Urinary bladder (tissue), 4 donors: Measurements from ENCODE around the gene OLIG3. TPM values are rescaled to one million over a fixed set of nuclear protein-coding genes. Genes with fewer than 3 reads are reported as not detected.

Experiments
- DNase-seq: peaks from one replicate; pipeline ENCODE4 v3.0.0-alpha.2; 2015; ENCODE audit errors: extremely low spot score
- H3K27ac ChIP-seq: one replicate; pipeline ENCODE4 v1.5.1; 2013; ENCODE audit warnings: low read depth, mild to moderate bottlenecking, moderate library complexity
- H3K36me3 ChIP-seq: one replicate; pipeline ENCODE4 v1.6.1; 2013; ENCODE audit warnings: mild to moderate bottlenecking, moderate library complexity; ENCODE audit not compliant: insufficient read depth
- H3K4me1 ChIP-seq: one replicate; pipeline ENCODE4 v1.6.1; 2013; ENCODE audit warnings: mild to moderate bottlenecking, moderate library complexity; ENCODE audit not compliant: insufficient read depth
- H3K4me3 ChIP-seq: one replicate; pipeline ENCODE4 v1.5.1; 2013; ENCODE audit warnings: low read depth, low read length
- WGBS: extraction: QIAGEN DNeasy Blood & Tissue Kit; methylation state at CpG from one replicate; pipeline ENCODE4 v1.1.7; 2013; 5-methylcytosine and 5-hydroxymethylcytosine counted together
- polyA plus RNA-seq: library from polyadenylated mRNA; stranded (reverse); fragments of 200-250 nt; gene quantifications from one replicate; pipeline ENCODE4 v1.2.3, GENCODE V29; 2013
- total RNA-seq: library from RNA; depleted of rRNA; stranded (reverse); fragments of >200 nt; gene quantifications from one replicate; pipeline ENCODE4 v1.2.3, GENCODE V29; 2014
- donor health status: healthy with polysubstance abuse.
- donor health status: healthy.

Gene OLIG3
- total and polyA plus RNA-seq, 2 donors, result not detected

GRCh38 chr6:137512757-137513605, 18.8 kb upstream of the OLIG3 start:
- H3K4me1 ChIP-seq, result no peaks in the 10 kb centered on the region
- no peaks in the 10 kb centered on the region for H3K36me3 ChIP-seq
- no peak for DNase-seq
- 12% methylated on average over 14 of the region's 14 CpGs for WGBS
- no peak overlapping the region for H3K27ac ChIP-seq
- no peak overlapping the region for H3K4me3 ChIP-seq

GRCh38 chr6:137510923-137511322, 16.7 kb upstream of the OLIG3 start:
- Histone ChIP-seq H3K36me3 (no peaks in the 10 kb centered on the region), H3K27ac (no peak overlapping the region), H3K4me1 (no peaks in the 10 kb centered on the region), H3K4me3 (no peak overlapping the region)
- WGBS, result 94% methylated on average over 2 of the region's 2 CpGs
- DNase-seq, result no peak

- no peaks in the 10 kb centered on the region for H3K36me3 ChIP-seq
- DNase-seq, result no peak
- H3K4me3 ChIP-seq, result no peak overlapping the region
- WGBS, result 13% methylated on average over 11 of the region's 11 CpGs
- H3K27ac ChIP-seq, result no peak overlapping the region
- H3K4me1 ChIP-seq, result no peaks in the 10 kb centered on the region
Observed at GRCh38 chr6:137498481-137499190, 4.4 kb upstream of the OLIG3 start.

- 2% methylated on average over 60 of the region's 60 CpGs for WGBS
Observed at GRCh38 chr6:137497721-137498463, 3.7 kb upstream of the OLIG3 start.

GRCh38 chr6:137496909-137497720, 2.9 kb upstream of the OLIG3 start:
- H3K4me1 ChIP-seq, result no peaks in the 10 kb centered on the region
- H3K4me3 ChIP-seq, result no peak overlapping the region
- no peak for DNase-seq
- H3K27ac ChIP-seq, result no peak overlapping the region
- 5% methylated on average over 47 of the region's 47 CpGs for WGBS
- H3K36me3 ChIP-seq, result no peaks in the 10 kb centered on the region

More at GRCh38 chr6:137497721-137498463, 3.7 kb upstream of the OLIG3 start:
- no peaks in the 10 kb centered on the region for H3K4me1 ChIP-seq
- DNase-seq, result no peak
- no peaks in the 10 kb centered on the region for H3K36me3 ChIP-seq
- H3K27ac ChIP-seq, result no peak overlapping the region
- no peak overlapping the region for H3K4me3 ChIP-seq

- no peak for DNase-seq
Observed at GRCh38 chr6:137496368-137496767, 2.2 kb upstream of the OLIG3 start.

GRCh38 chr6:137495703-137496336, 1.6 kb upstream of the OLIG3 start:
- no peak overlapping the region for H3K4me3 ChIP-seq
- H3K27ac ChIP-seq, result no peak overlapping the region
- H3K36me3 ChIP-seq, result no peaks in the 10 kb centered on the region
- H3K4me1 ChIP-seq, result no peaks in the 10 kb centered on the region
- DNase-seq, result no peak
- 5% methylated on average over 29 of the region's 29 CpGs for WGBS

More at GRCh38 chr6:137496368-137496767, 2.2 kb upstream of the OLIG3 start:
- 6% methylated on average over 17 of the region's 17 CpGs for WGBS
- Histone ChIP-seq H3K4me1 (no peaks in the 10 kb centered on the region), H3K36me3 (no peaks in the 10 kb centered on the region), H3K27ac (no peak overlapping the region), H3K4me3 (no peak overlapping the region)

- no peak for DNase-seq
- H3K4me3 ChIP-seq, result no peak overlapping the region
- 5% methylated on average over 41 of the region's 41 CpGs for WGBS
- H3K4me1 ChIP-seq, result no peaks in the 10 kb centered on the region
- no peaks in the 10 kb centered on the region for H3K36me3 ChIP-seq
- H3K27ac ChIP-seq, result no peak overlapping the region
Observed at GRCh38 chr6:137494988-137495702, 951 bp upstream of the OLIG3 start.

- WGBS, result 3% methylated on average over 77 of the region's 77 CpGs
- no peak for DNase-seq
- Histone ChIP-seq H3K4me3 (no peak overlapping the region), H3K36me3 (no peaks in the 10 kb centered on the region), H3K27ac (no peak overlapping the region), H3K4me1 (no peaks in the 10 kb centered on the region)
Observed at GRCh38 chr6:137493218-137494038, 766 bp downstream of the OLIG3 start.

GRCh38 chr6:137492289-137493217, 1.6 kb downstream of the OLIG3 start:
- no peak for DNase-seq
- H3K4me3 ChIP-seq, result no peak overlapping the region
- no peak overlapping the region for H3K27ac ChIP-seq
- 8% methylated on average over 29 of the region's 29 CpGs for WGBS
- no peaks in the 10 kb centered on the region for H3K36me3 ChIP-seq
- no peaks in the 10 kb centered on the region for H3K4me1 ChIP-seq

- H3K4me3 ChIP-seq, result no peak overlapping the region
- DNase-seq, result no peak
- WGBS, result 41% methylated on average over 6 of the region's 6 CpGs
- no peak overlapping the region for H3K27ac ChIP-seq
- no peaks in the 10 kb centered on the region for H3K36me3 ChIP-seq
- no peaks in the 10 kb centered on the region for H3K4me1 ChIP-seq
Observed at GRCh38 chr6:137491478-137491877, 2.7 kb downstream of the OLIG3 start.
